Liver (tissue), 9 donors: ENCODE data around the gene MRC2. TPM values are rescaled to one million over a fixed set of nuclear protein-coding genes. Genes with fewer than 3 reads are reported as not detected.

Experiments
- DNase-seq: peaks from one replicate; pipeline ENCODE4 v3.0.0-alpha.2; 2017; ENCODE audit warnings: low spot score
- H3K27ac ChIP-seq, 2 donors: one replicate each; pipeline ENCODE4 v1.7.0; 2013; ENCODE audit warnings: inconsistent platforms in 2 of 2, low read length in 2 of 2, control low read depth in 1 of 2, low read depth in 1 of 2, mild to moderate bottlenecking in 1 of 2
- H3K27me3 ChIP-seq, 4 donors: one replicate each; pipeline versions ENCODE4 v1.6.1 to v1.7.0; 2013; ENCODE audit warnings: low read length in 3 of 4, inconsistent platforms in 1 of 4, mild to moderate bottlenecking in 1 of 4, moderate library complexity in 1 of 4; ENCODE audit not compliant: control insufficient read depth in 4 of 4, insufficient read depth in 4 of 4
- H3K36me3 ChIP-seq, 4 donors: one replicate each; pipeline versions ENCODE4 v1.6.1 to v1.7.0; 2013; ENCODE audit warnings: low read length in 3 of 4, mild to moderate bottlenecking in 3 of 4, low read depth in 1 of 4, moderate library complexity in 1 of 4; ENCODE audit not compliant: control insufficient read depth in 4 of 4, insufficient read depth in 3 of 4
- H3K4me1 ChIP-seq, 4 donors: one replicate each; pipeline versions ENCODE4 v1.6.1 to v1.7.0; 2013; ENCODE audit warnings: low read length in 3 of 4, mild to moderate bottlenecking in 3 of 4, moderate library complexity in 1 of 4; ENCODE audit not compliant: control insufficient read depth in 4 of 4, insufficient read depth in 4 of 4
- H3K4me3 ChIP-seq, 3 donors: one replicate each; pipeline versions ENCODE4 v1.6.1 to v1.7.0; 2013; ENCODE audit warnings: low read length in 3 of 3, control low read depth in 1 of 3, low read depth in 1 of 3, mild to moderate bottlenecking in 1 of 3
- H3K9ac ChIP-seq, 2 donors: one replicate each; pipeline ENCODE4 v1.7.0; 2013; ENCODE audit warnings: low read length in 2 of 2, mild to moderate bottlenecking in 2 of 2, moderate library complexity in 2 of 2, control low read depth in 1 of 2, low read depth in 1 of 2
- H3K9me3 ChIP-seq, 4 donors: one replicate each; pipeline versions ENCODE4 v1.6.1 to v1.7.0; 2013; ENCODE audit warnings: low read length in 3 of 4; ENCODE audit not compliant: control insufficient read depth in 4 of 4
- ATF3 ChIP-seq: IDR thresholded peaks from 2 replicates; pipeline ENCODE4 v1.6.1; 2016; ENCODE audit warnings: antibody characterized with exemption
- EGR1 ChIP-seq, 2 donors: IDR thresholded peaks; 2 replicates each; pipeline ENCODE4 v1.6.1; 2016 to 2018; ENCODE audit warnings: antibody characterized with exemption in 2 of 2, low read depth in 2 of 2
- FOXA1 ChIP-seq: IDR thresholded peaks from 2 replicates; pipeline ENCODE4 v1.6.1; 2016; ENCODE audit warnings: antibody characterized with exemption
- FOXA2 ChIP-seq: IDR thresholded peaks from 2 replicates; pipeline ENCODE4 v1.6.1; 2016; ENCODE audit warnings: antibody characterized with exemption
- GABPA ChIP-seq, 2 donors: IDR thresholded peaks in 1 of 2; conservative IDR thresholded peaks in 1 of 2; 2 replicates each; pipeline ENCODE4 v1.6.1; 2016; ENCODE audit warnings: antibody characterized with exemption in 2 of 2, mild to moderate bottlenecking in 1 of 2, moderate library complexity in 1 of 2
- HNF4G ChIP-seq: IDR thresholded peaks from 2 replicates; pipeline ENCODE4 v1.6.1; 2016; ENCODE audit warnings: antibody characterized with exemption
- MAX ChIP-seq: IDR thresholded peaks from 2 replicates; pipeline ENCODE4 v1.6.1; 2016; ENCODE audit warnings: antibody characterized with exemption
- NR2F2 ChIP-seq: IDR thresholded peaks from 2 replicates; pipeline ENCODE4 v1.6.1; 2016; ENCODE audit warnings: antibody characterized with exemption
- RAD21 ChIP-seq, 2 donors: IDR thresholded peaks; 2 replicates each; pipeline ENCODE4 v1.6.1; 2016; ENCODE audit warnings: antibody characterized with exemption in 2 of 2, mild to moderate bottlenecking in 2 of 2
- REST ChIP-seq: IDR thresholded peaks from 2 replicates; pipeline ENCODE4 v1.6.1; 2016; ENCODE audit warnings: antibody characterized with exemption, mild to moderate bottlenecking
- RXRA ChIP-seq, 2 donors: IDR thresholded peaks; 2 replicates each; pipeline ENCODE4 v1.6.1; 2017 to 2018; ENCODE audit warnings: antibody characterized with exemption in 2 of 2, mild to moderate bottlenecking in 1 of 2
- SP1 ChIP-seq: IDR thresholded peaks from 2 replicates; pipeline ENCODE4 v1.6.1; 2018; ENCODE audit warnings: antibody characterized with exemption, mild to moderate bottlenecking
- TAF1 ChIP-seq: conservative IDR thresholded peaks from 2 replicates; pipeline ENCODE4 v1.6.1; 2016; ENCODE audit warnings: antibody characterized with exemption, mild to moderate bottlenecking
- YY1 ChIP-seq: IDR thresholded peaks from 2 replicates; pipeline ENCODE4 v1.6.1; 2016; ENCODE audit warnings: antibody characterized with exemption, mild to moderate bottlenecking
- ZBTB33 ChIP-seq: IDR thresholded peaks from 2 replicates; pipeline ENCODE4 v1.6.1; 2016; ENCODE audit warnings: antibody characterized with exemption
- WGBS: extraction: QIAGEN DNeasy Blood & Tissue Kit; methylation state at CpG from one replicate; pipeline ENCODE4 v1.1.7; 2013; 5-methylcytosine and 5-hydroxymethylcytosine counted together
- polyA plus RNA-seq, 2 donors: library from polyadenylated mRNA; stranded (reverse) in 1 of 2; unstranded in 1 of 2; fragments of 200-250 nt in 1 of 2; fragments of >200 nt in 1 of 2; fragmentation: Nextera tagmentation in 1 of 2; extraction: Ambion mirVana in 1 of 2; gene quantifications; one replicate each; pipeline versions ENCODE4 v1.2.1 to v1.2.3, GENCODE V29; 2013 to 2015
- total RNA-seq, 2 donors: library from RNA; depleted of rRNA; stranded (reverse); fragments of >200 nt; gene quantifications; one replicate each; pipeline ENCODE4 v1.2.3, GENCODE V29; 2014
- donor health status: healthy.
- donor health status: healthy.
- donor health status: healthy.
- donor health status: healthy.
- donor health status: healthy.

The MRC2 gene
- total and polyA plus RNA-seq, 4 donors: 0.49 to 81.1 (median 2.8) TPM

- no peak for TF ChIP-seq ZBTB33
- TF ChIP-seq FOXA1: no peak
- TF ChIP-seq RXRA (IDR thresholded peaks at IDR 0.05): no peak
These were observed 56.7 kb downstream of the MRC2 start (continued) for GRCh38 chr17:62684179-62684578.

- no peak for DNase-seq
- no peak overlapping the region for H3K4me3 ChIP-seq
- no peaks in the 10 kb centered on the region for H3K27me3 ChIP-seq
- 96% methylated on average over 4 of the region's 4 CpGs for WGBS
- no peak overlapping the region for H3K9ac ChIP-seq
- H3K9me3 ChIP-seq: no peaks in the 10 kb centered on the region
- H3K4me1 ChIP-seq: no peaks in the 10 kb centered on the region
- H3K36me3 ChIP-seq: no peaks in the 10 kb centered on the region
- H3K27ac ChIP-seq: no peak overlapping the region
- TF ChIP-seq EGR1 (IDR thresholded peaks at IDR 0.05; ENCODE audit: low read depth in 2 of 2) (no peak), REST (no peak), RXRA (IDR thresholded peaks at IDR 0.05) (no peak), FOXA2 (no peak), HNF4G (no peak), GABPA (IDR thresholded peaks at IDR 0.05 in 1 of 2, conservative IDR thresholded peaks at IDR 0.05 in 1 of 2) (no peak), YY1 (no peak), TAF1 (no peak), MAX (no peak)
These were observed 60.5 kb downstream of the MRC2 start for GRCh38 chr17:62687997-62688396.

GRCh38 chr17:62688398-62689160 is 61.1 kb downstream of the MRC2 start:
- WGBS: 84% methylated on average over 11 of the region's 11 CpGs
- Histone ChIP-seq H3K4me1 (no peaks in the 10 kb centered on the region), H3K9me3 (no peaks in the 10 kb centered on the region), H3K27me3 (no peaks in the 10 kb centered on the region), H3K9ac (no peak overlapping the region), H3K27ac (no peak overlapping the region), H3K36me3 (no peaks in the 10 kb centered on the region), H3K4me3 (no peak overlapping the region)
- TF ChIP-seq TAF1 (no peak), NR2F2 (no peak), EGR1 (IDR thresholded peaks at IDR 0.05; ENCODE audit: low read depth in 2 of 2) (no peak), RAD21 (IDR thresholded peaks at IDR 0.05) (no peak), REST (no peak), SP1 (no peak), ATF3 (no peak), GABPA (IDR thresholded peaks at IDR 0.05 in 1 of 2, conservative IDR thresholded peaks at IDR 0.05 in 1 of 2) (no peak), YY1 (no peak), RXRA (IDR thresholded peaks at IDR 0.05) (no peak)
- no peak for DNase-seq
